Activated T-helper 1 cell treated with anti-CD3 and anti-CD28 coated beads, Interleukin-12 subunit alpha, Interleukin-12 subunit beta, Interleukin-2, Interleukin-4 antibody, amounts not matched to agents 30 ng/mL and 10 ng/mL and 1 ng/mL, durations not matched to agents 14 hours and 24 hours and 36 hours (primary cell): ENCODE results near the gene DPYD. TPM values are rescaled to one million over a fixed set of nuclear protein-coding genes. Genes with fewer than 3 reads are reported as not detected.
A peak's percentile ranks its signal among the peaks of the same experiment; 100 is the strongest.

Experiments
- DNase-seq: peaks from one replicate; pipeline ENCODE4 v3.0.0; 2021; ENCODE audit warnings: low spot score
- H3K27ac Mint-ChIP-seq: one replicate; pipeline ENCODE4 v1.8.0; 2021; ENCODE audit warnings: mild to moderate bottlenecking, mixed read lengths
- H3K27me3 Mint-ChIP-seq: one replicate; pipeline ENCODE4 v1.8.0; 2022; ENCODE audit warnings: mild to moderate bottlenecking, moderate library complexity, mixed read lengths; ENCODE audit not compliant: insufficient read depth
- H3K36me3 Mint-ChIP-seq: one replicate; pipeline ENCODE4 v1.8.0; 2021; ENCODE audit warnings: low read depth, mixed read lengths
- H3K4me1 Mint-ChIP-seq: one replicate; pipeline ENCODE4 v1.8.0; 2021; ENCODE audit warnings: low read depth, mixed read lengths
- H3K4me3 Mint-ChIP-seq: one replicate; pipeline ENCODE4 v1.8.0; 2021; ENCODE audit warnings: mild to moderate bottlenecking, moderate library complexity, mixed read lengths
- H3K9me3 Mint-ChIP-seq: one replicate; pipeline ENCODE4 v1.8.0; 2021; ENCODE audit warnings: mixed read lengths
- intact Hi-C: fragments of 100-400 bp; cut with micrococcal nuclease; formaldehyde crosslinking; loops from one replicate; pipeline ENCODE4 v1.15.1; 2024
- total RNA-seq: library from RNA; stranded (reverse); gene quantifications from 2 replicates; pipeline ENCODE4 v1.2.3, GENCODE V29; 2022

The DPYD gene
- total RNA-seq, 1 donor from 2014 or later = 16.2 TPM

DNA sequence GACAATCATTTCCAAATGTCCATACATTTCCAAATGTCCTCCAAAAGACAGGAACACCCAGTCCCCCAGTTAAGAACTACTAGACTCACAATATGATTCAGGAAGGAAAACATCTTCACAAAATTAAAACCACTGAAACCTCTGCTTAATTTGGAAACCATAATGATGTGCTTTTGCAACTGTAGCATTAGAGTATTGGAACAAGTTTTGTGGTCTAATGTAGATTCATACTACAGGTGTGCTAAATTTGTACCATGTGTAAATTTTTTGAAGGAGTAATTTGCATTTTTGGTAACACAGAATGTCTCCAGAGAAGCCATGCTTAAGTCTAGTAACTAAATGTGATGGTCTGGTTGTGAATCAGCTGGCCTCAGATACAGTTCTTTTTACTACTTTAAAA lies 129.6 kb downstream of the DPYD start:
- no peak for DNase-seq
- intact Hi-C loops = loop anchor here (2.0 kb wide), 1 partner anchor 130 kb away; the partner anchor contains the start of gene DPYD
- Mint-ChIP-seq H3K27ac (peak overlapping the region; percentile 84), H3K36me3 (peaks cover 2% of the 10 kb centered on the region), H3K4me1 (peaks cover 35% of the 10 kb centered on the region), H3K9me3 (peaks cover 3% of the 10 kb centered on the region), H3K4me3 (peak overlapping the region; percentile 65), H3K27me3 (no peaks in the 10 kb centered on the region)

DNA sequence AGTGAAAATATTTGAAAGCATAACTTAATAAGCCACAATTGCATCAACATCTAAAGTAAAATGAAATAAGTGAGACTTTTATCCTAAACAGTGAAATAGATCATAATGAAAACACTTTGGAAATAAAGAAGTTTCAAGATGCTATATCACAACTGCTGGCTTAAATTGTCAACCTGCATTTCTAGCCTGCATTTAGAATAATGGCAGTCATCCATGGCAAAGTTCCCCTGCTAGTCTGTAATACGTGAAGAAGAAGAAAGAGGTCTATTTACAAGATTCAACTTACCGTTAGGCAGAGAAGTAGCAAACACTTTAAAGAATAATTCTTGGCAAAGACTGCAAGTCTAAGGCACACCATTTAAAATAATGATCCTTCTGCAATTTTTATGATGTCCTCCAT lies 133.6 kb downstream of the DPYD start:
- no peak overlapping the region for H3K27ac Mint-ChIP-seq
- peaks cover 2% of the 10 kb centered on the region for H3K36me3 Mint-ChIP-seq
- intact Hi-C loops = no loop called here
- no peaks in the 10 kb centered on the region for H3K27me3 Mint-ChIP-seq
- peaks cover 3% of the 10 kb centered on the region for H3K9me3 Mint-ChIP-seq
- no peak for DNase-seq
- peaks cover 31% of the 10 kb centered on the region for H3K4me1 Mint-ChIP-seq
- H3K4me3 Mint-ChIP-seq = no peak overlapping the region

DNA sequence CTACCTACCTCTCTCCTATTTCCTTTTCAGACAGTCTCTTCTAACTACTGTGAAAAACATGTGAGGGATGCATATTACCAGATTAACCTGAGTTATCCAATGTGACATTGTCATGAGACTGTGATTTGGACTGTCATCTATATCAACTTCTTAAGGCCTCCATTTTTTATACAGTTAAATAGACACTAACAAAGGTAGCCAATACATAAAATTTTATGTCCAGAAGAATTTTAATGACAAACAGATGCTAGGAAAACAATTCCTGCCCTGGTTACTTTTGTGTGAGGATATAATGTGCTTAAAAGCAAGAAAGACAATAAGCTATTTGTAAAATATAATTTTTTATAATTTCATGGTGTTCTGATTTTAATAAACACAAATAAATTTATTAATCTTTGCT lies 136.2 kb downstream of the DPYD start:
- no peak overlapping the region for H3K4me3 Mint-ChIP-seq
- no peak overlapping the region for H3K27ac Mint-ChIP-seq
- H3K27me3 Mint-ChIP-seq = no peaks in the 10 kb centered on the region
- H3K4me1 Mint-ChIP-seq = peaks cover 17% of the 10 kb centered on the region
- H3K9me3 Mint-ChIP-seq = no peaks in the 10 kb centered on the region
- intact Hi-C loops = no loop called here
- no peaks in the 10 kb centered on the region for H3K36me3 Mint-ChIP-seq
- DNase-seq = no peak

DNA sequence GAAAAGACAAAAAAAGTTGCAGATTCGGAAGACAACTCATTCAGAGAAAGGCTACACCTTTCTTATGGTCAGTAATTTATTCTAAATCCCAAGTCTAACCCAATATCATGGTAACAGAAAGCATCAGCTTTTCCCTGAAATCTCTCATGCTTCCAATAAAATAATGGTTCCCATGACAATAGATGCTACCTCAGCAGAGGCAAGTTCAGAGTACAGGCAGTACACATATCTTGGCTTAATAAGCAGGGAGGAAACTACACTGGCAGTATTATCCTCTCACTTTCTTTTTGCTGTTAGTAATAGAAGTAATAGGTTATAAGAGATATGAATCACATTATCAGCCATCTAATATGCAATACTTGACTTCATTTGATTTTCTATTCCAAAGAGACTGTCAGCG lies 137.1 kb downstream of the DPYD start:
- Mint-ChIP-seq H3K27me3 (no peaks in the 10 kb centered on the region), H3K4me1 (peaks cover 9% of the 10 kb centered on the region), H3K27ac (no peak overlapping the region), H3K9me3 (no peaks in the 10 kb centered on the region), H3K36me3 (no peaks in the 10 kb centered on the region), H3K4me3 (no peak overlapping the region)
- intact Hi-C loops = no loop called here
- no peak for DNase-seq

DNA sequence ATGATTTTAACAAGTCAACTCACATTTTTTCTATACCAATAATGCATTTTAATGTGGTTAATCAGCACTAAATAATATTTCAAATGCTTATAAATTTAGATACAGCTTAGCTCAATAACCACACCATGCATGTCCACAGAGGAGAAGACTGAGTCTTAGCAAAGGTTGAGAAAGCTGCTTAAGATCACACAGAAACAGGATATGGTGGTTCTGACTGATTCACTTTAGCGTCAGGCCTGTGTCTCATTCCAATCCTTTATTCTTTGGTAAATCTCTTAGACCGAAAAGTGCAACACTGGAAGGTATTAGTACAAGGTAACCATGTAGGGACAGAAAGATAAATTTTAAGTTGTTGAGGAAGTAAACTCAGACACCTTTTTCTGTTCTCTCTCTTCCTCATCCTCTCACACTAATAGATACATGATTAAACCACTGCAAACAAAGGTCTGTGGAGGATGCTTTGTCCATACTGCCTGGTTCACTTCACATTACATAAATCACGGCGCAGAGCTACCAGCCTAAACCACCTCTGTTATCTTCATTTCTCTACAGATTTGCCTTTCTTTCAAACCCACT lies 139.0 kb downstream of the DPYD start:
- no peaks in the 10 kb centered on the region for H3K36me3 Mint-ChIP-seq
- H3K4me3 Mint-ChIP-seq = no peak overlapping the region
- no peak overlapping the region for H3K27ac Mint-ChIP-seq

DNA sequence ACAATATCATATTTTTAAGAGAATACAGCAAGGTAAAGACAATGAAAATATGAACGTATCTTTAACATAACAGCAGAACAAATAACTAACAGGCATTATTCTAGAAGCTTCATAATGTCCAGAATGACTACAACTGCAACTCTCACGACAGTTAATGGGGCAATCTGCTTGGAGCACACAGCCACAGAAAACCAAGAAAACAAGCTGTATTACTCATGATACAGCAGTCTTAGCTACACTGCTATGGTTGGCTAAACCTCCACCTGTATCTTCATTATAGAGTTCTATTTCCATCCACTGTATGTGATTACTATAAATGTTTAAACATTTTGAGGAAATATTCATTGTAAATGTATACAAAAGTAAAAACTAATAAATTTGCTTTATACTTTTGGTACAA lies 139.9 kb downstream of the DPYD start:
- no peaks in the 10 kb centered on the region for H3K27me3 Mint-ChIP-seq
- no peak overlapping the region for H3K27ac Mint-ChIP-seq
- H3K4me3 Mint-ChIP-seq = no peak overlapping the region
- DNase-seq = no peak
- no peaks in the 10 kb centered on the region for H3K9me3 Mint-ChIP-seq
- peaks cover 1% of the 10 kb centered on the region for H3K36me3 Mint-ChIP-seq
- H3K4me1 Mint-ChIP-seq = peaks cover 9% of the 10 kb centered on the region
- intact Hi-C loops = no loop called here

More for the DNA sequence above, 139.0 kb downstream of the DPYD start:
- no peak for DNase-seq
- H3K9me3 Mint-ChIP-seq = no peaks in the 10 kb centered on the region
- H3K27me3 Mint-ChIP-seq = no peaks in the 10 kb centered on the region
- intact Hi-C loops = no loop called here
- H3K4me1 Mint-ChIP-seq = peaks cover 9% of the 10 kb centered on the region

DNA sequence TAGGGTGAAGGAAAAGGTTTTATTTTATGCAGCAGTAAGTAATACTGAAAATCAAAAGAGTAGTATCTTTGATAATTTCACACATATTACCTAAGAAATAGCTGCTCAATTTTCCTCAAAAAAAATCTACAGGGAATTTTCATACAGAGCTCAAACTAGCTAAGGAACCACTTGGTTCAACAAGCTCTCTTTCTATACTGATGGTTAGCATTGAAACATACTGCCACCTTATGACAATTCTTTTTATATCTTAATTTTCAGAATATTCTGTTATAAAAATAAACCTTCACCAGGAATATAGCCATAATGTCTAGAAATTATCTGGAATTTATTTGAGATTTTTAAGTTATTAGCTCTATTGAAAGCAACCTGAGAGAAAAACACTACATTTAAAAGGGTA lies 142.1 kb downstream of the DPYD start:
- H3K4me1 Mint-ChIP-seq = peaks cover 9% of the 10 kb centered on the region
- H3K27me3 Mint-ChIP-seq = no peaks in the 10 kb centered on the region
- peaks cover 1% of the 10 kb centered on the region for H3K36me3 Mint-ChIP-seq
- H3K9me3 Mint-ChIP-seq = no peaks in the 10 kb centered on the region
- H3K4me3 Mint-ChIP-seq = no peak overlapping the region
- intact Hi-C loops = no loop called here
- no peak for DNase-seq
- H3K27ac Mint-ChIP-seq = no peak overlapping the region

DNA sequence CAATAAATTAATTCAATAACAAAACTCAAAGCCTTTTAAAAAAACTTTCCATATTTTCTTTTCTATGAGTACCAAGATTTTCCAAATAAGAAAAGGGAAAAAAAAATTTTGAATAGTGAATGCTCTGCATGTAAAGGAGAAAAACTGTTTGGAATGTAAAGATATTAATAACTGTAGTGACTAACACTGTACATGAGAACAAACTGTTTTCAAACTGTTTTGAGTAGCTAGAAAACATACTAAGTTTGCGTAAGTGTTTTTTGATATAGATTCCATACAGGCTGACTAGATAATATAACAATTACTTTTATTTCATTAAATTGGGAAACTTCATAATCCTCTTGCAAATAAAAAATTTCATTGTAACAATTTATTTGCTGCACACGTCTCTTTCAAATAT lies 150.5 kb downstream of the DPYD start:
- Mint-ChIP-seq H3K4me1 (peaks cover 2% of the 10 kb centered on the region), H3K4me3 (no peak overlapping the region), H3K9me3 (no peaks in the 10 kb centered on the region), H3K27ac (no peak overlapping the region), H3K27me3 (peaks cover 2% of the 10 kb centered on the region), H3K36me3 (no peaks in the 10 kb centered on the region)
- DNase-seq = no peak
- intact Hi-C loops = no loop called here

DNA sequence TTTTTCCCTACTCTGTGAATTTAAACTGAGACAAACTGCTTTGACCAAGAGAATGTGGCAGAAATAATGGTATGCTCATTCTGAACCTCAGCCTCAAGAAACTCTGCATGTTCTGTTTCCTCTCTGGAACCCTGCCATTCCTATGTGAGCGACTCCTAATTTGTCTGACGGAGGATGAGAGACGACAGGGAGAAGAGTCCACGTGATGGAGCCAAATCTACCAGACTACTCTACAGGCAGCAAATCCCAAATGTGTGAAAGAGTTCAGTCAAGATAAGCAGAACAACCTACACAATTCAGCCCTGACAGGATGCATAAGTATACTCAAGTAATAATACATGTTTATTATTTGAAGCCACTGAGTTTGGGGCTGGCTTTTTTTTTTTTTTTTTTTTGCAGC lies 153.5 kb downstream of the DPYD start:
- no peak for DNase-seq
- Mint-ChIP-seq H3K9me3 (no peaks in the 10 kb centered on the region), H3K4me3 (no peak overlapping the region), H3K27ac (no peak overlapping the region), H3K27me3 (peaks cover 2% of the 10 kb centered on the region), H3K4me1 (peaks cover 10% of the 10 kb centered on the region), H3K36me3 (no peaks in the 10 kb centered on the region)
- intact Hi-C loops = no loop called here

DNA sequence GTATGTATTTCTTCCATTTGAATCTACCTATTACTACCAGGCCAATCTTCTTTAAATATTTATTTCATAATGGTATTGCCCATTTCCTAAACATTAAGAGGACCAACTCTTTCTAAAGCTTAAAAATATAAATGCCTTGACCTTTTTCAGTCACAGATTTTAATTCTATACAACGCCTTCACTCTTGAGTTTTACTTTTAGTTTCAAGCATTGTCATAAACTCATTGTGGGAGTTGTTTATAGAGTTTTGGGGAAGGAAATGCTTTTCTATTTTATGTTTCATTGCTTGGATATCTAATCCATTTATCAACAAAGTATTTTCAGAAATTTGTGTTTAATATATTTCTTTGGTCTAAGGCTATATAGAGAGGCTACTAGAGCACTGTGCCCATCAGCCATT lies 155.8 kb downstream of the DPYD start:
- no peak overlapping the region for H3K4me3 Mint-ChIP-seq
- peaks cover 10% of the 10 kb centered on the region for H3K4me1 Mint-ChIP-seq
- no peak for DNase-seq
- intact Hi-C loops = no loop called here
- peaks cover 2% of the 10 kb centered on the region for H3K27me3 Mint-ChIP-seq
- no peaks in the 10 kb centered on the region for H3K36me3 Mint-ChIP-seq
- peaks cover 6% of the 10 kb centered on the region for H3K9me3 Mint-ChIP-seq
- H3K27ac Mint-ChIP-seq = no peak overlapping the region

DNA sequence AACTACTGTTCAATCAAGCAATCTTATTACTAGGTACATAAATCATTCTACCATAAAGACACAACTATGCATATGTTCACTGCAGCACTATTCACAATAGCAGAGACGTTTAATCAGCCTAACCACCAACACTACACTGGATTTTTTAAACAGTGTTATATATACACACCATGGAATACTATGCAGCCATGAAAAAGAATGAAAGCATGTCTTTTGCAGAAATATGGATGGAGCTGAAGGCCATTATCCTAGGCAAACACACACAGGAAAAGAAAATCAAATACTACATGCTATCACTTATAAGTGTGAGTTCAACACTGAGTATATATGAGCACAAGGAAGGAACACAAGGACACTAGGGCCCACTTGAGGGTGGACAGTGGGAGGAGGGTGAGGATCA lies 159.2 kb downstream of the DPYD start:
- peaks cover 2% of the 10 kb centered on the region for H3K36me3 Mint-ChIP-seq
- intact Hi-C loops = no loop called here
- no peak for DNase-seq
- H3K4me3 Mint-ChIP-seq = no peak overlapping the region
- H3K27ac Mint-ChIP-seq = no peak overlapping the region
- H3K27me3 Mint-ChIP-seq = no peaks in the 10 kb centered on the region
- H3K9me3 Mint-ChIP-seq = peaks cover 6% of the 10 kb centered on the region
- H3K4me1 Mint-ChIP-seq = peaks cover 10% of the 10 kb centered on the region

DNA sequence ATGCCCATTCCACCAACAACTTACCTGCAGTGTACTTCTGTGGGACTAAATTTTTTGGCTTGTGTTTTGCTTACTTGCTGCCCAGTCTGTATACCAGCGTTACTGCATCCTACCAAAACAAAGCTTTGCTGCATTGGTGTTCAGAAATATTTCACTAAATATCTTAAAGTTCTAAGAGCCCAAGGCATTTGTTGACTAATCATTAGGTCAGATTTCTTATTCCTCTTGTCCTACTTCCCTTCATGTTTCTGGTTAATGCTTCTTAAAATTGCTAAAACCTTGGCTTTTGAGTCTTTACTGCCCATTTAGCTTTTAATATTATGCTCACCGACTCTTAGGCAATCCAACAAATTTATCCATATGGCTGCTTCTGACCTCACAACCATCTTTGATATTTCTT lies 161.8 kb downstream of the DPYD start:
- H3K4me3 Mint-ChIP-seq = no peak overlapping the region
- H3K27me3 Mint-ChIP-seq = no peaks in the 10 kb centered on the region
- intact Hi-C loops = no loop called here
- H3K27ac Mint-ChIP-seq = no peak overlapping the region
- no peaks in the 10 kb centered on the region for H3K4me1 Mint-ChIP-seq
- H3K9me3 Mint-ChIP-seq = peaks cover 6% of the 10 kb centered on the region
- H3K36me3 Mint-ChIP-seq = peaks cover 2% of the 10 kb centered on the region
- DNase-seq = no peak

DNA sequence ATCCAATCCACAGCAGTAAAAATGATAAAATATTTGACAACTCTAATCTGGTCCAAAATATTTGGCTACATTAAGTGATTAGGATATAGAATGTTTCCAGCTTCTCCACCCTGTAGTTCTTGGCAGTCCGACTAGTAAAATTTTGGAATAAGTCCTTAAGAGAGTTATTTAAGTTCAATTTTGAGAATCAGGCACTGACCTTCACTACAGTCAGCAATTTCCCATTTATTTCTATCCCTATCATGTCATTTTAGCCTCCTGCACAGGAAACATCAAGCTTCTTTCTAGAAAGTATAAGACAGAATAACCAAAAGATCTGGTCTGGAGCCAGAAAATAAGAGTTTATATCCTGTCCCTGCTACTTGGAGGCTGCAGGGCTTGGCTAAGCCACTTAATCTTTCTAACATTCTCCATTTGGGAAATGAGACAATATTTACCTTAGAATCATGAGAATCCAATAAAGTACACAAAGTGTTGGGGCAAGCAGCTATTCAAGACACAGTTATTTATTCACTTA lies 162.2 kb downstream of the DPYD start:
- no peaks in the 10 kb centered on the region for H3K4me1 Mint-ChIP-seq
- H3K9me3 Mint-ChIP-seq = peaks cover 6% of the 10 kb centered on the region
- no peak overlapping the region for H3K4me3 Mint-ChIP-seq
- intact Hi-C loops = no loop called here
- DNase-seq = no peak
- H3K27me3 Mint-ChIP-seq = no peaks in the 10 kb centered on the region
- no peak overlapping the region for H3K27ac Mint-ChIP-seq
- peaks cover 2% of the 10 kb centered on the region for H3K36me3 Mint-ChIP-seq

DNA sequence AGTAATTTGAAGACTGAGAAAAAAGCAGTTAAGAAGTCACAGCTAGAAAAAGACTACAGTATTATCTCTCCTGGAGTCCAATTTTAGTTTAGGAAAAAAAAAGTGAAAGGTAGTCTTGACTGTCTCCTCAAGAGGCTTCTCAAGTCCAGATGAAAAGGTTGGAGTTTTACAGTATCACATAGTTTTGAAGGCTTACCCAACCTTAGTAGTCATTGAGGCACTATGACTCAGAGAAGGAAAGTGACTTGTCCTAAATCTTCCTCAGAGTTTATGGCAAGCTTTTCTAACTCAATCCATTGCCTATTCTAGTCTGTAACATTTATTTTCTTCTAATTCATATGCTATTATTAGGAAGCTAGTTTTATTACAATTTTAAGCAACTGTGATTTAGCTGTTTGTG lies 174.9 kb downstream of the DPYD start:
- H3K4me3 Mint-ChIP-seq = no peak overlapping the region
- no peaks in the 10 kb centered on the region for H3K36me3 Mint-ChIP-seq
- no peak overlapping the region for H3K27ac Mint-ChIP-seq
- no peaks in the 10 kb centered on the region for H3K9me3 Mint-ChIP-seq
- H3K4me1 Mint-ChIP-seq = no peaks in the 10 kb centered on the region
- intact Hi-C loops = no loop called here
- DNase-seq = no peak
- H3K27me3 Mint-ChIP-seq = no peaks in the 10 kb centered on the region
